MCF 10A (cell line): ENCODE results near the gene NPFF. TPM values are rescaled to one million over a fixed set of nuclear protein-coding genes. Genes with fewer than 3 reads are reported as not detected.

ENCODE experiments used
- BruUV-seq: library from RNA; stranded (reverse); fragments of 400-500 nt; replicated peaks from 2 replicates; lab custom pipeline; 2021; lab: Mats Ljungman, UMichigan
- CTCF ChIA-PET: fragments of 300-600 bp; sonication (Branson Sonifier 250); formaldehyde crosslinking; extraction: SDS; loops from one replicate; lab custom pipeline; 2021; ENCODE audit warnings: antibody characterized with exemption, inconsistent platforms; lab: Yijun Ruan, JAX
- POLR2A ChIA-PET: fragments of 300-600, 350-650 bp; sonication (Branson Sonifier 250); formaldehyde crosslinking; extraction: SDS; loops from one replicate; lab custom pipeline; 2020; ENCODE audit warnings: antibody characterized with exemption, inconsistent platforms; lab: Yijun Ruan, JAX
- DNase-seq: peaks from one replicate; pipeline ENCODE4 v3.0.0-alpha.2; 2018; ENCODE audit not compliant: unreplicated experiment
- H3K27ac Mint-ChIP-seq: one replicate; pipeline ENCODE4 v1.8.0; 2022; ENCODE audit warnings: mild to moderate bottlenecking, low read depth, mixed read lengths; ENCODE audit not compliant: unreplicated experiment
- H3K27me3 Mint-ChIP-seq: one replicate; pipeline ENCODE4 v1.8.0; 2022; ENCODE audit warnings: mixed read lengths; ENCODE audit not compliant: insufficient read depth, unreplicated experiment
- H3K36me3 Mint-ChIP-seq: one replicate; pipeline ENCODE4 v1.8.0; 2022; ENCODE audit warnings: mild to moderate bottlenecking, moderate library complexity, mixed read lengths; ENCODE audit not compliant: insufficient read depth, unreplicated experiment
- H3K4me1 Mint-ChIP-seq: one replicate; pipeline ENCODE4 v1.8.0; 2022; ENCODE audit warnings: mixed read lengths; ENCODE audit not compliant: insufficient read depth, unreplicated experiment
- H3K4me3 Mint-ChIP-seq: one replicate; pipeline ENCODE4 v1.8.0; 2022; ENCODE audit warnings: mild to moderate bottlenecking, moderate library complexity, mixed read lengths; ENCODE audit not compliant: unreplicated experiment
- H3K9me3 Mint-ChIP-seq: one replicate; pipeline ENCODE4 v1.8.0; 2022; ENCODE audit warnings: mixed read lengths; ENCODE audit not compliant: unreplicated experiment
- CTCF ChIP-seq: fragments of 200-600 bp; IDR thresholded peaks from one replicate; pipeline ENCODE4 v1.8.0; 2022; ENCODE audit warnings: antibody characterized with exemption, mild to moderate bottlenecking; ENCODE audit not compliant: unreplicated experiment
- intact Hi-C: fragments of 100-400 bp; cut with micrococcal nuclease; formaldehyde crosslinking; loops from 2 replicates; pipeline ENCODE4 v1.14.1; 2022
- total RNA-seq: library from RNA; stranded (reverse); gene quantifications from 2 replicates; pipeline ENCODE4 v1.2.3, GENCODE V29; 2022

NPFF gene
- total RNA-seq, 1 experiment from 2014 or later, result not detected

DNA sequence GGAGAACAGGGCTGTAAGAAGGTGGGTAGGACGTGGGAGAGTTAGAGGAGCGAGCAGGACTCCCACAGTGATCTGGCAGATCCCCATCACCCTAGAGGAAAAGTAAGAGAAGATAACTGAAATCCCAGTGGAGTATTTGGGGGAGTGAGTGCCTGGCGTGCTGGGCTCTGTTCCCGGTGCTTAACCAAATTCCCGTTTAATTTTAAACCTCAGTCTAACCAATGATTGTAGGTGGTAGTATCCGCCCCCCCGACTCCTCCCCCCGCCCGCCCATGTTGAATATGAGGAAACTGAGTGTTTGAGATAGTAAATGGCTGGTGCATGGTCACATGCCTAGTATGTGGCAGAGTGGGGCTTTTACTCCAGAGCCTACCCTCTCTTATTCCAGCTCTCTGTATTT, 5.0 kb downstream of the NPFF start:
- H3K36me3 Mint-ChIP-seq, result peaks cover 38% of the 10 kb centered on the region
- H3K4me1 Mint-ChIP-seq, result peaks cover 28% of the 10 kb centered on the region
- peak overlapping the region; percentile 93 for H3K27ac Mint-ChIP-seq
- POLR2A ChIA-PET, result interaction anchor here (1.2 to 3.7 kb wide), 5 partner anchors 8 to 124 kb away, joined by 3 to 40 read pairs (median 12); partner anchors contain the start of gene ATF7
- H3K27me3 Mint-ChIP-seq, result no peaks in the 10 kb centered on the region
- CTCF ChIA-PET, result interaction anchor here (0.5 to 0.6 kb wide), 3 partner anchors 35 to 436 kb away, joined by 3 to 4 read pairs (median 3); no protein-coding TSS in a partner anchor
- intact Hi-C loops, result no loop called here
- TF ChIP-seq CTCF, result no peak
- BruUV-seq, result no TSS peak
- no peaks in the 10 kb centered on the region for H3K9me3 Mint-ChIP-seq
- DNase-seq, result no peak
- H3K4me3 Mint-ChIP-seq, result peak overlapping the region; percentile 80

- TSS peak; percentile 69 for BruUV-seq
- Mint-ChIP-seq H3K27me3 (no peaks in the 10 kb centered on the region), H3K4me1 (peaks cover 30% of the 10 kb centered on the region), H3K4me3 (peak overlapping the region; percentile 80), H3K9me3 (no peaks in the 10 kb centered on the region), H3K27ac (peak overlapping the region; percentile 93), H3K36me3 (peaks cover 39% of the 10 kb centered on the region)
- intact Hi-C loops, result loop anchor here (2.0 kb wide), 2 partner anchors 49 to 81 kb away; partner anchors contain the start of gene PCBP2
- no peak for TF ChIP-seq CTCF
- no peak for DNase-seq
- POLR2A ChIA-PET, result interaction anchor here (0.6 to 5.0 kb wide), 31 partner anchors 9 to 321 kb away, joined by 3 to 53 read pairs (median 6); partner anchors contain the start of genes AAAS, ATF7, CALCOCO1 and CSAD
- CTCF ChIA-PET, result interaction anchor here (0.6 to 2.0 kb wide), 2 partner anchors 8 to 436 kb away, joined by 3 to 14 read pairs; no protein-coding TSS in a partner anchor
Observed at GRCh38 chr12:53501615-53502181, 5.6 kb downstream of the NPFF start.

GRCh38 chr12:53500776-53501614, 6.3 kb downstream of the NPFF start, which contains the start of gene TARBP2:
Gene TARBP2, plus strand, starts transcription at chr12:53501283. Its CDS starts 126 bp downstream, at chr12:53501409.
- no TSS peak for BruUV-seq
- no peak for TF ChIP-seq CTCF
- peaks cover 36% of the 10 kb centered on the region for H3K4me1 Mint-ChIP-seq
- intact Hi-C loops, result loop anchor here (2.0 kb wide), 2 partner anchors 48 to 80 kb away; partner anchors contain the start of gene PCBP2
- H3K4me3 Mint-ChIP-seq, result peak within 1 kb of the TSS; percentile 80
- H3K27ac Mint-ChIP-seq, result peak within 1 kb of the TSS; percentile 93
- peak; percentile 99 for DNase-seq
- ChIA-PET POLR2A (interaction anchor here (0.6 to 5.0 kb wide), 45 partner anchors 10 to 1650 kb away, joined by 3 to 53 read pairs (median 5); partner anchors contain the start of genes AAAS, ATF7, ATP5MC2 and CALCOCO1), CTCF (interaction anchor here (0.6 to 2.0 kb wide), 5 partner anchors 8 to 246 kb away, joined by 3 to 14 read pairs (median 3); no protein-coding TSS in a partner anchor)
- H3K27me3 Mint-ChIP-seq, result no peaks in the 10 kb centered on the region
- H3K36me3 Mint-ChIP-seq, result peaks cover 32% of the 10 kb centered on the region
- H3K9me3 Mint-ChIP-seq, result no peaks in the 10 kb centered on the region
